OCI-M2 (cell line): Measurements from ENCODE around the gene CCT8.
"Not testable (repeated sequence)": the region's sequence is repeated elsewhere in the genome, so short reads cannot be mapped to it uniquely, and the experiment has no call there.

ENCODE experiments used
- DNase-seq: peaks from one replicate; lab custom pipeline; 2025; ENCODE audit not compliant: unreplicated experiment; lab: John Stamatoyannopoulos, UW

Gene CCT8

GRCh38 chr21:29078869-29079767 lies 5.7 kb upstream of the CCT8 start:
- DNase-seq, result no peak

- no peak for DNase-seq
Measured at GRCh38 chr21:29077651-29078090, 4.2 kb upstream of the CCT8 start.

- DNase-seq, result not testable (repeated sequence)
Measured at GRCh38 chr21:29076731-29077640, 3.5 kb upstream of the CCT8 start.

GRCh38 chr21:29075706-29076466 lies 2.4 kb upstream of the CCT8 start:
- no peak for DNase-seq

- DNase-seq, result no peak
Measured at GRCh38 chr21:29074783-29075182, 1.3 kb upstream of the CCT8 start.

- DNase-seq, result no peak
Measured at GRCh38 chr21:29074007-29074376, 544 bp upstream of the CCT8 start.

- no peak for DNase-seq
Measured at GRCh38 chr21:29072873-29073221, 601 bp downstream of the CCT8 start.

- DNase-seq, result no peak
Measured at GRCh38 chr21:29064850-29065481, 8.5 kb downstream of the CCT8 start.

GRCh38 chr21:29056538-29057050 lies 16.9 kb downstream of the CCT8 start:
- no peak for DNase-seq

GRCh38 chr21:29056005-29056404 lies 17.4 kb downstream of the CCT8 start:
- no peak for DNase-seq

- no peak for DNase-seq
Measured at GRCh38 chr21:29055080-29055479, 18.4 kb downstream of the CCT8 start.

- DNase-seq, result no peak
Measured at GRCh38 chr21:29053656-29054055, 19.8 kb downstream of the CCT8 start.

- no peak for DNase-seq
Measured at GRCh38 chr21:29053011-29053553, 20.4 kb downstream of the CCT8 start.

- DNase-seq, result no peak
Measured at GRCh38 chr21:29052224-29052623, 21.2 kb downstream of the CCT8 start.

GRCh38 chr21:29034678-29035077 lies 38.8 kb downstream of the CCT8 start:
- DNase-seq, result no peak

GRCh38 chr21:29033871-29034270 lies 39.6 kb downstream of the CCT8 start:
- DNase-seq, result no peak

GRCh38 chr21:29033301-29033700 lies 40.1 kb downstream of the CCT8 start:
- no peak for DNase-seq

- no peak for DNase-seq
Measured at GRCh38 chr21:29030909-29031308, 42.5 kb downstream of the CCT8 start.

- DNase-seq, result no peak
Measured at GRCh38 chr21:29029524-29029923, 43.9 kb downstream of the CCT8 start.

- no peak for DNase-seq
Measured at GRCh38 chr21:29025328-29025713, 48.1 kb downstream of the CCT8 start.
